GM18873 (cell line): ENCODE measurements around the gene INTS6L.
"Not testable (repeated sequence)": the region's sequence is repeated elsewhere in the genome, so short reads cannot be mapped to it uniquely, and the experiment has no call there.

ENCODE experiments used
- ATAC-seq: cut with Tn5 transposase; IDR thresholded peaks from one replicate; pipeline ENCODE4 v1.9.1; 2021; ENCODE audit warnings: mild to moderate bottlenecking, moderate library complexity, moderate number of reproducible peaks; ENCODE audit not compliant: unreplicated experiment, low FRiP score

INTS6L gene

DNA sequence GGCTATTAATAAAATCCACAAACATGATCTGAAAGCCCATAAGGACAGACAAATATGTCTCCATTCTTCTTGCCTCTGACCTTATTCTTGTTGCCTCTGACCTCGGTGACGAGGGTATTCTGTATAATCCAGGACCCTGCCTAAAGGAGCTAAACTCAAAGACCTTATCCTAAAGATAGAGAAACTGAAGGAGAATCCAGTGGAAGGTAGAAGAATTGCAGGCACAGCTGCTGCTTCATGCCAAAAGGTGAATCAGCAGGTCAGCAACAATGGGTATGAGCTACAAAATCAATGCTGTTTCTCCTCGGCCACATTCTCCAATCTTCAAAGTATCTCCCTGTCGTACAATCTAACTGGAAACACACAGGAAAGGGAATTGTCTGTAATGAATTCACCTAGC lies 71.4 kb downstream of the INTS6L start:
- no peak for ATAC-seq

DNA sequence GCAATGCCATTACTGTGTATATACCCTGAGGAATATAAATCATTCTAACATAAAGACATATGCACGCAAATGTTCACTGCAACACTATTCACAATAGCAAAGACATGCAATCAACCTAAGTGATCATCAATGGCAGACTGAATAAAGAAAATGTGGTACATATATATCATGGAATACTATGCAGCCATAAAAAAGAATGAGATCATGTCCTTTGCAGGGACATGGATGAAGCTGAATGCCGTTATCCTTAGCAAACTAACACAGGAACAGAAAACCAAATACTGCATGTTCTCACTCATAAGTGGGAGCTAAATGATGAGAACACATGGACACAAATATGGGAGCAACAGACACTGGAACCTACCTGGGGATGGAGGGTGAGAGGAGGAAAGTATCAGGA lies 73.6 kb downstream of the INTS6L start:
- ATAC-seq, result not testable (repeated sequence)

DNA sequence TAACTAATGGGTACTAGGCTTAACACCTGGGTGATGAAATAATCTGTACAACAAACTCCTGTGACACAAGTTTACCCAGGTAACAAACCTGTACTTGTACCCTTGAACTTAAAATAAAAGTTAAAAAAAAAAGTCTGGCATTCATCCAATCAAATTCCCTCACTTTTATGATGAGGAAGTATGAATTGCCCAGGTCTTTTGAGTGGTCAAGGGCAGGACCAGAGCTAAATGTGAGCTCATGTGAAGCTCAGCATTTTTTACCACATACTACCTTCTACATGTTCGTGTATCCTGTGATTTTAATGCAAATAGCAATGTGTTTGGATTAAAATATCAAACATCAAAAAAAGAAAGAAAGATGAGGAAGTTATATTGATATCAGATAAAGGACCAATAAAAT lies 74.0 kb downstream of the INTS6L start:
- not testable (repeated sequence) for ATAC-seq

DNA sequence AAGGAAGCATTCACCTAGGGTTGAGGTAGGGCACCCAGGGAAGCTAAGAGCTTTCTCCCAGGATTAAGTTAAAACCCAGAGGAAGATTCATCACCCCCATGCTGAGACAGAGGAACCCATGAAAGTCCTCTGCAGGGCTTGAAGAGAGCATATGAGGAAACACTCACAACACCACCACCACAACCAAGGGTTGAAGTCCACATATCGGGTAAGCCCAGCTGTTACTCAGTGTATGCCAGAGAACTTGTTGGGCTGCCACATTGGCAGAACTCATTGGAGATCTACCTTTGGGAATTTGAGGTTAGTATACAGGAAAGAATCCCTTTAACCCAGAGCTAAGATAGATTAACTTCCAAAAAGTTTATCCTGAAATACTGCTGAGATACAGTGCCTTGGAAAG lies 75.1 kb downstream of the INTS6L start:
- no peak for ATAC-seq

DNA sequence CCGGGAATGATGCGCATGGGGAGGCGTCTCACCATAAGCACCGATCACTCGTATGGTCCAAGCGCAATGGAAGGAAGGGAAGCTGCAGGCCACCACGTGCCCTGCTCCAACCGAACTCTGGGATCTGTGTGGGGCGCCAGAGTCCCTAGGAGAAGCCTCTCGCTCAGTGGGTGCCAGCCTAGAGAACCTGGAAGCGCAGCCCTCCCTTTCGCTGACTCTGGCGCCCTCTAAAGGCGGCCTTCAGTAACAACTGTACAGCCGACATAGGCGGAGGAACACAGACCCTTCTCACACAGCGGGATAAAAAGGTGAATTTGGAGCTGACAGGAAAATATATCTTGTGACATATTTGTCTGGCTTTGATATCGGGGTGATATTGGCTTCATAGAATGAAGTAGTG lies 76.0 kb downstream of the INTS6L start:
- ATAC-seq, result no peak

DNA sequence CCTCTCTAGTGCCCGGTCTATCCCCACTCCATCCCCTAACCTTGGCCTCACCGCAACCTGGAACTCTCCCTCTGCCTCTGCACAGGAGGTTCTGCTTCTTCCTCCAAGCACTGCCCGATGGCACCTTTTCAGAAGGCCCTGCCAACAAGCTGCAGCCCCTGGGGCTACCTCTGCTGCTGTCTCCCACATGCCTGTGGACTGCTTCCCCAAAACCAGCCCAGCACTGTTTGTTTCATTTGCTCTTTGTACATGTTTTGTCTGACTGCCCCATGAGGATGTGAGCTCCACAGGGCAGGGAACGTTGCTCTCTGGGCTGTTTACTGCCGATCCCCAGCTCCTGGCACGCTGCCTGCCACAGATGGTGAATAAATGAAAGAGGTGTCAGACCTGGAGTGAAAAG lies 85.4 kb downstream of the INTS6L start:
- ATAC-seq, result no peak

DNA sequence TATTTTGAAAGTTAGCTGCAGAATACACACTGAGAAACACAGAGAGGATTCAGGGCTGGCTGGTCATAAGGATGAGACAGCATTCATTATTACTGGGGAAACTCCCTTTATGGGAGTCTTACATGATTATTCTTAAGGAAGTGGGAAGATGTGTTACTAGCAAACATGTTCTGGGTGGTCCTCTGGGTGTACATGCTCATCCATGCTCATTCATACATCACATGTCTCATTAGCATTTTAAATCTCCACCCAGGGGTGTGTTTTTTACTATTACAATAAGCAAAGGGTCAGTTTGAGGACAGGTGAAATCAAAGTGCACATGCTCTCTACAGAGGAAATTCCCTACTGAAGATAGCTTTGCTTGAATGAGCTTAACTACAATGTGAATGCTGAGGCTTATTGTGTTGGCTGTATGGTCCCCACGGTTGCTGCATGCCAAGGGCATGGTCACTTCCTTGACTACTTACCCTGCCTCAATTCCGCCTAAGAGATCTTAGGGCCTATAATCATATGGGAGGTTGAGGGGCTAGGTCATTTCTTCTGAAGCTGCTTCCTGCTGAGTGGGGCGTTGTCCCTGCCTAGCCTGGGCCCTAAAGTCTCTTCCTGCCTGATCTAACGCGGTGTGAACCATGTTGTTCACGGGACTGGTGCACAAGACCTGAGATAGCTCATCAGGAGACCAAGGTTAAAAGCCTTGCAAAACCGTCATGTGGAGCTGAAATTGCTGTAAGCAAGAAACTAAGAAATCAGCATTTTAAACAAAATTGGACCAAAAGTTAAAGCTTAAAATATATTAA lies 104.1 kb downstream of the INTS6L start:
- ATAC-seq, result not testable (repeated sequence)

DNA sequence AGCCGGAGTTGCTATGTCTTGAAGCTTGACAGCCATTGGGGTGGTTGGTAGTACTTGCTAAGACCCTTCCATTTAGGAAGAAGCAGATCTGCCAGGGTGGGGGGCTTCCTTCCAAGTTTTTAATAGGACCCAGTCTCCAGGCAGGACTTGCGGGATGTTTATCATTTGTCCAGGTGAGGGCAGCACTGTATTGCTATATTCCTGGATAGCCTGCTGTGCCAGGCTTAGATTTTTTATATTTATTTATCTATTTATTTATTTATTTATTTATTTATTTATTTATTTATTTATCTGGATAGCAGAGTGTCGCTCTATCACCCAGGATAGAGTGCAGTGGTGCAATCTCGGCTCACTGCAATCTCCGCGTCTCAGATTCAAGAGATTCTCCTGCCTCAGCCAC lies 105.5 kb downstream of the INTS6L start:
- ATAC-seq, result no peak

DNA sequence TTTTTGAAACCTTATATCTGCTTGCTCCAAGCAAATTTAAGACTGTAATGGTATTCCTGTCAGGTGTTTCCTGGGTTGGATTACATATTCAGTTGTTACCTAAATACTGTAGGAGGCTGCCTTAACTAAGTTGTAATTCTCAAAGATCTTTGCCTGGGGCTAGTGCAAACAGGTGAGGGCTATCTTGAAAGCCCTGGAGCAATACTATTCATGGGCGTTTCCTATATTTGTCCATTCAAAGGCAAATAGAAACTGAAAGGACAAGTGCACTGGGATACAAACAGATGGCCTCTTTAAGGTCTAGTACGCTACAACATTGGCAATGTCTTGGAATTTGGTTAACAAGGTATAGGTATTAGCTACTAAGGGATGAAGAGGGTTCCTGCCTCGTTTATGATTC lies 108.9 kb downstream of the INTS6L start:
- ATAC-seq, result no peak
